Calu3 (cell line): ENCODE results near the gene CREB3L4. TPM values are rescaled to one million over a fixed set of nuclear protein-coding genes. Genes with fewer than 3 reads are reported as not detected.
"Not testable (repeated sequence)": the region's sequence is repeated elsewhere in the genome, so short reads cannot be mapped to it uniquely, and the experiment has no call there.

Experiments
- BruUV-seq: library from RNA; stranded (reverse); fragments of 400-500 nt; replicated peaks from 2 replicates; lab custom pipeline; 2021; lab: Mats Ljungman, UMichigan
- CTCF ChIA-PET: fragments of 300-600 bp; sonication (Branson Sonifier 250); formaldehyde crosslinking; loops from one replicate; lab custom pipeline; 2022; ENCODE audit warnings: antibody characterized with exemption; lab: Charles Lee
- DNase-seq: peaks from one replicate; pipeline ENCODE4 v3.0.0; 2022
- H3K27ac Mint-ChIP-seq: one replicate; pipeline ENCODE4 v1.8.0; 2022; ENCODE audit warnings: mixed read lengths; ENCODE audit not compliant: unreplicated experiment
- H3K27me3 Mint-ChIP-seq: one replicate; pipeline ENCODE4 v1.8.0; 2022; ENCODE audit warnings: mixed read lengths; ENCODE audit not compliant: unreplicated experiment
- H3K36me3 Mint-ChIP-seq: one replicate; pipeline ENCODE4 v1.8.0; 2022; ENCODE audit warnings: mild to moderate bottlenecking, moderate library complexity, mixed read lengths; ENCODE audit not compliant: insufficient read depth, unreplicated experiment
- H3K4me1 Mint-ChIP-seq: one replicate; pipeline ENCODE4 v1.8.0; 2022; ENCODE audit warnings: mild to moderate bottlenecking, low read depth, mixed read lengths; ENCODE audit not compliant: unreplicated experiment
- H3K4me3 Mint-ChIP-seq: one replicate; pipeline ENCODE4 v1.8.0; 2022; ENCODE audit warnings: mild to moderate bottlenecking, low read depth, moderate library complexity, mixed read lengths; ENCODE audit not compliant: unreplicated experiment
- H3K9me3 Mint-ChIP-seq: one replicate; pipeline ENCODE4 v1.8.0; 2022; ENCODE audit warnings: low read depth, mixed read lengths; ENCODE audit not compliant: unreplicated experiment
- CTCF ChIP-seq: fragments of 200-600 bp; IDR thresholded peaks from one replicate; pipeline ENCODE4 v1.8.0; 2022; ENCODE audit warnings: antibody characterized with exemption; ENCODE audit not compliant: unreplicated experiment
- intact Hi-C: fragments of 100-400 bp; cut with micrococcal nuclease; formaldehyde crosslinking; loops from one replicate; pipeline ENCODE4 v1.10.0; 2022; ENCODE audit not compliant: unreplicated experiment
- total RNA-seq: library from RNA; stranded (reverse); gene quantifications from 2 replicates; pipeline ENCODE4 v1.2.3, GENCODE V29; 2022

Gene CREB3L4
- total RNA-seq, 1 experiment from 2014 or later: 26.5 TPM

DNA sequence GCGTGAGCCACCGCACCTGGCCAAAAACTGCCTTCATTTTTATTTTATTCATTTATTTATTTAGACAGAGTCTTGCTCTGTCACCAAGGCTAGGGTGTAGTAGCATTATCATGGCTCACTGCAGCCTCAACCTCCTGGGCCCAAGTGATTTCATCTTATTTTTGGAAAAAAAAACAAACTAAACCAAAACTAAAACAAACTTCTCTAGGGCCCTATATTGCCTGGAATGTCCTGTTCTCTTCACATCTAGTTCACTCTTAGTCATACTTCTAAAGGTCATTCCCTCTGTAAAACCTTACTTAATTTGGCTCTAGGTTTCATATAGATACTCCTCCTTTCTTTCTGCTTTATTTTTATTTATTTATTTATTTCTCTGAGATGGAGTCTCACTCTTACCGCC is 38.4 kb downstream of the CREB3L4 start:
- intact Hi-C loops: loop anchor here (10.0 kb wide), 1 partner anchor 89 kb away; no protein-coding TSS in a partner anchor
- no peak for TF ChIP-seq CTCF
- Mint-ChIP-seq H3K27me3 (no peaks in the 10 kb centered on the region), H3K36me3 (no peaks in the 10 kb centered on the region), H3K4me1 (peaks cover 11% of the 10 kb centered on the region), H3K27ac (no peak overlapping the region), H3K9me3 (no peaks in the 10 kb centered on the region), H3K4me3 (no peak overlapping the region)
- CTCF ChIA-PET: no interaction called here
- BruUV-seq: no TSS peak
- DNase-seq: no peak

GRCh38 chr1:154012129-154012528 is 44.4 kb downstream of the CREB3L4 start:
- no TSS peak for BruUV-seq
- H3K4me1 Mint-ChIP-seq: peaks cover 10% of the 10 kb centered on the region

DNA sequence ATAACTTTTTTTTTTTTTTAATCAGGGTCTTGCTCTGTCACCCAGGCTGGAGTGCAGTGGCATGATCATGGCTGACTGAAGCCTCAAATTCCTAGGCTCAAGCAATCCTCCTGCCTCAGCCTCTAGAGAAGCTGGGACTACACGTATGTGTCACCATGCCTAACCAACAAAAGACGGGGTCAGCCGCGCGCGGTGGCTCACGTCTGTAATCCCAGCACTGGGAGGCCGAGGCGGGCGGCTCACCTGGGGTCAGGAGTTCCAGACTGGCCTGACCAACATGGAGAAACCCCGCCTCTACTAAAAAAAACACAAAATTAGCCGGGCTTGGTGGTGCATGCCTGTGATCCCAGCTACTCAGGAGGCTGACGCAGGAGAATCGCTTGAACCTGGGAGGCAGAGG is 44.8 kb downstream of the CREB3L4 start:
- H3K27me3 Mint-ChIP-seq, intact Hi-C loops, H3K4me3 Mint-ChIP-seq, CTCF ChIA-PET, H3K27ac Mint-ChIP-seq, DNase-seq, BruUV-seq, H3K9me3 Mint-ChIP-seq, H3K36me3 Mint-ChIP-seq: not testable (repeated sequence)
- H3K4me1 Mint-ChIP-seq: peaks cover 10% of the 10 kb centered on the region

More at GRCh38 chr1:154012129-154012528, 44.4 kb downstream of the CREB3L4 start:
- no peaks in the 10 kb centered on the region for H3K9me3 Mint-ChIP-seq
- H3K27me3 Mint-ChIP-seq: no peaks in the 10 kb centered on the region
- H3K4me3 Mint-ChIP-seq: no peak overlapping the region
- H3K36me3 Mint-ChIP-seq: no peaks in the 10 kb centered on the region
- no peak overlapping the region for H3K27ac Mint-ChIP-seq
- CTCF ChIA-PET: interaction anchor here (0.7 kb wide), 1 partner anchor 11 kb away, joined by 5 read pairs; no protein-coding TSS in a partner anchor
- TF ChIP-seq CTCF: no peak
- no peak for DNase-seq
- intact Hi-C loops: no loop called here

GRCh38 chr1:154014154-154014907 is 46.6 kb downstream of the CREB3L4 start:
- no peaks in the 10 kb centered on the region for H3K36me3 Mint-ChIP-seq
- peak overlapping the region; percentile 7 for H3K27ac Mint-ChIP-seq
- no peak for DNase-seq
- H3K4me1 Mint-ChIP-seq: peaks cover 10% of the 10 kb centered on the region
- intact Hi-C loops: no loop called here
- BruUV-seq: no TSS peak
- H3K27me3 Mint-ChIP-seq: no peaks in the 10 kb centered on the region
- no peak overlapping the region for H3K4me3 Mint-ChIP-seq
- no peak for TF ChIP-seq CTCF
- CTCF ChIA-PET: interaction anchor here (0.6 kb wide), 1 partner anchor 139 kb away, joined by 3 read pairs; no protein-coding TSS in a partner anchor
- no peaks in the 10 kb centered on the region for H3K9me3 Mint-ChIP-seq

- CTCF ChIA-PET: no interaction called here
- BruUV-seq: no TSS peak
- no peaks in the 10 kb centered on the region for H3K27me3 Mint-ChIP-seq
Measured at GRCh38 chr1:154019269-154019668, 51.6 kb downstream of the CREB3L4 start.

More at GRCh38 chr1:154019269-154019668, 51.6 kb downstream of the CREB3L4 start:
- no peak overlapping the region for H3K27ac Mint-ChIP-seq
- no peaks in the 10 kb centered on the region for H3K9me3 Mint-ChIP-seq
- H3K4me3 Mint-ChIP-seq: no peak overlapping the region
- DNase-seq: no peak
- intact Hi-C loops: no loop called here
- TF ChIP-seq CTCF: no peak
- no peaks in the 10 kb centered on the region for H3K36me3 Mint-ChIP-seq
- H3K4me1 Mint-ChIP-seq: peaks cover 5% of the 10 kb centered on the region
